Bronchial epithelial cell (primary cell): ENCODE results near the gene MAG. TPM values are rescaled to one million over a fixed set of nuclear protein-coding genes. Genes with fewer than 3 reads are reported as not detected.

ENCODE experiments used
- DNase-seq: peaks from one replicate; pipeline ENCODE4 v3.0.0-alpha.2; 2010; ENCODE audit warnings: low read depth
- FAIRE-seq: peaks from 2 replicates; lab custom pipeline; 2011; peaks lifted over from hg19 to GRCh38; lab: Jason Lieb, UNC
- H3K27me3 ChIP-seq: 2 replicates; pipeline ENCODE4 v1.5.1; 2011; ENCODE audit warnings: low read length; ENCODE audit not compliant: control insufficient read depth, insufficient read depth
- H3K36me3 ChIP-seq: 2 replicates; pipeline ENCODE4 v1.5.1; 2011; ENCODE audit warnings: low read length; ENCODE audit not compliant: control insufficient read depth, insufficient read depth
- H3K4me3 ChIP-seq: 2 replicates; pipeline ENCODE4 v1.5.1; 2011; ENCODE audit warnings: mild to moderate bottlenecking, low read depth, low read length, control low read depth
- CTCF ChIP-seq: IDR thresholded peaks from 2 replicates; pipeline ENCODE4 v1.5.1; 2011; ENCODE audit warnings: mild to moderate bottlenecking, moderate library complexity, low read length, control low read depth, inconsistent platforms; ENCODE audit not compliant: insufficient read depth, severe bottlenecking
- total RNA-seq: library from RNA; depleted of rRNA; stranded (reverse); fragments of >200 nt; gene quantifications from 2 replicates; pipeline ENCODE4 v1.2.1, GENCODE V29; 2014

MAG gene
- total RNA-seq, 1 donor from 2014 or later: not detected

- no peak for FAIRE-seq
- no peaks in the 10 kb centered on the region for H3K36me3 ChIP-seq
- H3K27me3 ChIP-seq: no peaks in the 10 kb centered on the region
- no peak for DNase-seq
- TF ChIP-seq CTCF: no peak
- no peak overlapping the region for H3K4me3 ChIP-seq
These were observed 17.7 kb downstream of the MAG start for GRCh38 chr19:35309481-35310279.

GRCh38 chr19:35310331-35310730, 18.4 kb downstream of the MAG start:
- no peaks in the 10 kb centered on the region for H3K27me3 ChIP-seq
- no peak for FAIRE-seq
- no peaks in the 10 kb centered on the region for H3K36me3 ChIP-seq
- no peak overlapping the region for H3K4me3 ChIP-seq
- DNase-seq: no peak
- no peak for TF ChIP-seq CTCF

GRCh38 chr19:35310811-35311465, 19.0 kb downstream of the MAG start:
- no peak for FAIRE-seq
- H3K36me3 ChIP-seq: no peaks in the 10 kb centered on the region
- no peaks in the 10 kb centered on the region for H3K27me3 ChIP-seq
- DNase-seq: no peak
- TF ChIP-seq CTCF: no peak
- no peak overlapping the region for H3K4me3 ChIP-seq

GRCh38 chr19:35311901-35312665, 20.1 kb downstream of the MAG start:
- DNase-seq (no peak), FAIRE-seq (no peak)
- no peak overlapping the region for H3K4me3 ChIP-seq
- TF ChIP-seq CTCF: no peak
- no peaks in the 10 kb centered on the region for H3K27me3 ChIP-seq
- no peaks in the 10 kb centered on the region for H3K36me3 ChIP-seq

GRCh38 chr19:35313587-35313986, 21.6 kb downstream of the MAG start:
- no peak overlapping the region for H3K4me3 ChIP-seq
- H3K27me3 ChIP-seq: no peaks in the 10 kb centered on the region
- no peaks in the 10 kb centered on the region for H3K36me3 ChIP-seq
- DNase-seq: no peak
- TF ChIP-seq CTCF: no peak
- FAIRE-seq: no peak
